GM13976 (cell line): Measurements from ENCODE around the gene BPHL.
"Not testable (repeated sequence)": the region's sequence is repeated elsewhere in the genome, so short reads cannot be mapped to it uniquely, and the experiment has no call there.

Source experiments
- DNase-seq: peaks from one replicate; pipeline ENCODE4 v3.0.0; 2012; ENCODE audit warnings: low spot score
- CTCF ChIP-seq: IDR thresholded peaks from 2 replicates; pipeline ENCODE4 v1.5.1; 2012; ENCODE audit warnings: borderline replicate concordance, mild to moderate bottlenecking; ENCODE audit not compliant: insufficient read depth; ENCODE audit errors: extremely low read depth, missing control alignments, control extremely low read depth
- in situ Hi-C: fragments of 300-500 bp; cut with MboI; formaldehyde crosslinking; loops from one replicate; pipeline ENCODE4 v1.12.0; 2022; ENCODE audit warnings: low sequenced_read_pairs, mixed read lengths, inconsistent platforms; ENCODE audit not compliant: unreplicated experiment

Gene BPHL

DNA sequence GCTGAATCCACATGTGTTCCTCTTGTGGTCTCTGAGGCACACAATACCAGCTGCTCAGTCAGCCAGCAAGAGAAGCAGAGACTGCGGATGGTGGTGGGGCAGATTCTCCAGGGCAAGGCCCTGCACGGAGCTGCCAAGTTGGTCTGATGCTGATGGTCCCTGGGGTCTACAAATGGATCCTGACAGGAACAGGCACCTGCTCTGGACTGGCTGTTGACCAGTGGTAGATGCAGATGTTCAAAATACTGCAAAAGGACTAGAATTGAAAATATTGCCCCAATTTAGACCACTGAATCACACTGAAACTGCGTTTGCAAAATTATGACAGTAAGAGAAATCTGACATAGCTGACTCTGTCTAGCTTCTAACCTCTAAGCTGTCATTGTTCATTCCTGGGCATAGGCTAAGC is 68.5 kb downstream of the BPHL start:
- in situ Hi-C loops, result no loop called here
- DNase-seq, result no peak
- no peak for TF ChIP-seq CTCF

DNA sequence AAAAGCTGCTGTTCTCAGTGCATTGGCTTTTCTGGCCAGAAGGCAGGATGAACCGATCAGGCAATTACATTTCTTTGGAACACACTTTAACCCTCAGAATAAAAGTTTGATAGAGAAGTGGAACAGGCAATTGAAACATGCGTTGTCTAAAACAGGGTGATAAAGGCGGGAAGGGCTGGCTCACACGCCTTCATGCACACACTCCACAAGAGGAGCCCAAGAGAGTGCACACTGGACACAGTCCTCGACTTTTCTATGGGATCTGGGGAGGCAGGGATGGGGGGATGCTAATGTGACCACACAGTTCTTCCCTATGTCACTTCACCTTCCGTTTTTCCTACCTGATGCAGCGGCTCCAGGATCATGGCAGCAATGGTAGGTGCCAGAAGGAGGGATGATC is 69.8 kb downstream of the BPHL start:
- in situ Hi-C loops, result no loop called here
- no peak for TF ChIP-seq CTCF
- no peak for DNase-seq

GRCh38 chr6:3189192-3189591 is 70.7 kb downstream of the BPHL start:
- DNase-seq, in situ Hi-C loops: not testable (repeated sequence)

GRCh38 chr6:3190056-3190455 is 71.5 kb downstream of the BPHL start:
- in situ Hi-C loops, result no loop called here
- no peak for DNase-seq

DNA sequence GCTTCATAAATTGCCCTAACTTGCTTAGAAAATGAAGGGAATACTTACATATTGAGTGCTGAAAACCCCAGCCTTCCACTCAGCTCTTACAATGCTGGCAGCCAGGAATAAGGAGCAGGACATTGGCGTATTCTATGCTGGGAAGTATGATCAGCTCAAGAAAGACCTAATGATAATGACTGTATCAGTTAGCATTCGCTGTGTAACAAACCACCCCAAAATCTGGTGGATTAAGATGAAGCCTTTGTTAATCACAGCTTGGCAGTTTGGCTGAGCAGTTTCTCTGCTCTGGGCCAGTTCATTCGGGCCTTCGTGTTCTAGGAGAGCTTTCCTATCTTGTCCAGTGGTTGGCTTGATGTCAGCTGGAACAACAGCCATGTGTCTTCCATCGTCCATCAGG is 72.3 kb downstream of the BPHL start:
- TF ChIP-seq CTCF, result no peak
- no peak for DNase-seq
- in situ Hi-C loops, result no loop called here

More at GRCh38 chr6:3190056-3190455, 71.5 kb downstream of the BPHL start:
- no peak for TF ChIP-seq CTCF

GRCh38 chr6:3193102-3193849 is 74.8 kb downstream of the BPHL start:
- no peak for TF ChIP-seq CTCF

GRCh38 chr6:3194535-3195419 is 76.3 kb downstream of the BPHL start:
- no peak for TF ChIP-seq CTCF
- DNase-seq, result peak; percentile 62
- in situ Hi-C loops, result no loop called here

More at GRCh38 chr6:3193102-3193849, 74.8 kb downstream of the BPHL start:
- DNase-seq, result no peak
- in situ Hi-C loops, result no loop called here
